Measurements from ENCODE around the gene MCTP2. TPM values are rescaled to one million over a fixed set of nuclear protein-coding genes. Genes with fewer than 3 reads are reported as not detected.

MCTP2 gene
- total and polyA plus RNA-seq, 2 of the 13 experiments (the other 11 are each of a cell fraction or from before 2014, with no cell fraction given): 5.1 to 8.6 TPM

DNA sequence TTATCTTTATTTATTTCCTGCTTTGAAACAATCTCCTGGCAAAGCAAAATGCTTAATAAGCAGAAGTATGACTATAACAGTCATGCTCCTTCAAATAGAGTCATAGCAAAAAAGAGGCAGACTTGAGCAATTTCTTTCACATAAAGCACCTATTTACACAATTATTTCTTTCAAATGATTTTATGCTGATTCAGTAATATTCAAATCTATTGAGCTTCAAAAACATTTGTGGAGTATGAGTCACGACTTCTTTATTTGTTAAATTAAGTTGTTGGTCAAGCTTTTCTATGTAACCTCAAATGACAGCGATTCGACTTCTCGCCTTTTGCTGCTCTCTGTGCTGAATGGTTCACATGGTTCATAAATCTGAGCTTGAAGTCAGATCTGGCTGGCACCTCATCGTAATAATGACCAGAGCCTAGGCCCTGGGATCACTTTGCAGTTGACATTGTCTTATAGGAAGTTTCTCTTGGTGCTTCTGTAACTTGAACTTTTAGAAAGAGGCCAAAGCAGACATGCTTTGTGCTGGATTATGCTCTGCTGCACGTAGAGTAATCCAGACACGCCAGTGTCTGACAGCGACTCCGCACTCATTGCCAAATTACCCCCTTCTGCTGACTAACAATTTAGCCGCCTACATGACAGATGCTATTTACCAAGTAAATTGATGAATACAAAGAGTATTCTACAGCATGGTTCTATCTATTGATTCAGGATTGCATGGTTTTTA lies 139.0 kb downstream of the MCTP2 start:
- no peak for FAIRE-seq

DNA sequence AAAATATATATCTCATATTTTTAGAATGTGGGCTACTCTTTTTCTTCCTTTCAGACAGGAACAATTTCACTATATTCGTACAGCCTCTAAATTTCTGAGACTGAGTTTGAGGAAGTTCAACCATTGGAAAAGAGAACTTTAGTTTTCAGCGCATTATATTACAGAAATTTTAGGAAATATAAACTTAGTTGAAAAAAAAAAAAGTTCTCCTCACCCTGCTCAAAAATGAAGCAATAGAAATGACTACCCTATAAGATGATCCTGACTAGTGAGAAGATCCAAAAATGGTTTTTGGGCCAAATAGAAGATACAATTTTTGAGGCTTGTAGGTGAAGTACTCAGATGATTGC lies 139.6 kb downstream of the MCTP2 start:
- in situ Hi-C loops (cut with HindIII; ENCODE audit: extremely low pct_ligation_motif_present, low pct_unique_long_range_greater_than_20kb): no loop called here
- Histone ChIP-seq H2AFZ (ENCODE audit: low read length) (no peak overlapping the region), H3K27ac (ENCODE audit: extremely low read length, insufficient read depth, low read length) (no peak overlapping the region), H4K20me1 (ENCODE audit: insufficient read depth, low read length) (no peaks in the 10 kb centered on the region), H3K36me3 (replicated peaks in 1 of 2; ENCODE audit: control insufficient read depth in 1 of 2, insufficient read depth in 2 of 2, low read length in 2 of 2) (no peaks in the 10 kb centered on the region), H3K79me2 (ENCODE audit: insufficient read depth, low read length) (no peaks in the 10 kb centered on the region), H3K4me1 (ENCODE audit: insufficient read depth, low read length) (no peaks in the 10 kb centered on the region), H3K27me3 (ENCODE audit: control insufficient read depth in 1 of 2, insufficient read depth in 2 of 2, low read length in 2 of 2) (no peaks in the 10 kb centered on the region), H3K9ac (ENCODE audit: insufficient read depth, low read depth, low read length) (no peak overlapping the region), H3K9me3 (ENCODE audit: low read length) (no peaks in the 10 kb centered on the region), H3K4me3 (replicated peaks in 1 of 3; ENCODE audit: insufficient read depth in 1 of 3, low read depth in 2 of 3, low read length in 3 of 3) (no peak overlapping the region), H3K4me2 (ENCODE audit: low read depth, low read length) (no peak overlapping the region)
- POLR2A ChIA-PET: no interaction called here
- DNase-seq (ENCODE audit: low spot score) (no peak), ATAC-seq (no peak), FAIRE-seq (no peak)
- TF ChIP-seq ATAD3A (CRISPR knock-in tag; IDR thresholded peaks at IDR 0.05): no peak
- TF ChIP-seq, protein P1, sequence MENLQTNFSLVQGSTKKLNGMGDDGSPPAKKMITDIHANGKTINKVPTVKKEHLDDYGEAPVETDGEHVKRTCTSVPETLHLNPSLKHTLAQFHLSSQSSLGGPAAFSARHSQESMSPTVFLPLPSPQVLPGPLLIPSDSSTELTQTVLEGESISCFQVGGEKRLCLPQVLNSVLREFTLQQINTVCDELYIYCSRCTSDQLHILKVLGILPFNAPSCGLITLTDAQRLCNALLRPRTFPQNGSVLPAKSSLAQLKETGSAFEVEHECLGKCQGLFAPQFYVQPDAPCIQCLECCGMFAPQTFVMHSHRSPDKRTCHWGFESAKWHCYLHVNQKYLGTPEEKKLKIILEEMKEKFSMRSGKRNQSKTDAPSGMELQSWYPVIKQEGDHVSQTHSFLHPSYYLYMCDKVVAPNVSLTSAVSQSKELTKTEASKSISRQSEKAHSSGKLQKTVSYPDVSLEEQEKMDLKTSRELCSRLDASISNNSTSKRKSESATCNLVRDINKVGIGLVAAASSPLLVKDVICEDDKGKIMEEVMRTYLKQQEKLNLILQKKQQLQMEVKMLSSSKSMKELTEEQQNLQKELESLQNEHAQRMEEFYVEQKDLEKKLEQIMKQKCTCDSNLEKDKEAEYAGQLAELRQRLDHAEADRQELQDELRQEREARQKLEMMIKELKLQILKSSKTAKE (CRISPR knock-in tag; IDR thresholded peaks at IDR 0.05; ENCODE audit: borderline replicate concordance): no peak
- no peak for TF ChIP-seq DPF2 (CRISPR knock-in tag; IDR thresholded peaks at IDR 0.05; ENCODE audit: borderline replicate concordance, low read depth)
- WGBS (ENCODE audit: low lambda C conversion rate): 52% methylated on average over 2 of the region's 2 CpGs
- intact Hi-C loops (cut with micrococcal nuclease; ENCODE audit: unreplicated experiment): loop anchor here (10.0 kb wide), 1 partner anchor 464 kb away; no protein-coding TSS in a partner anchor
- CTCF ChIA-PET (ENCODE audit: low intra/inter-chr PET ratio, low total read pairs): no interaction called here
- no TSS peak for BruUV-seq (replicated peaks)

More for the DNA sequence above, 139.0 kb downstream of the MCTP2 start:
- no peaks in the 10 kb centered on the region for H4K20me1 ChIP-seq (ENCODE audit: insufficient read depth, low read length)
- no peak overlapping the region for H2AFZ ChIP-seq (ENCODE audit: low read length)
- DNase-seq (ENCODE audit: low spot score) (no peak), ATAC-seq (no peak)
- no peak overlapping the region for H3K4me3 ChIP-seq (replicated peaks in 1 of 3; ENCODE audit: insufficient read depth in 1 of 3, low read depth in 2 of 3, low read length in 3 of 3)
- no peaks in the 10 kb centered on the region for H3K79me2 ChIP-seq (ENCODE audit: insufficient read depth, low read length)
- TF ChIP-seq MAFK (conservative IDR thresholded peaks at IDR 0.05 in 1 of 2, IDR thresholded peaks at IDR 0.05 in 1 of 2; ENCODE audit: low read length in 2 of 2) (peak; percentile 94 to 95), ZNF556 (CRISPR knock-in tag; IDR thresholded peaks at IDR 0.05; ENCODE audit: borderline replicate concordance) (no peak), ZNF10 (CRISPR knock-in tag; IDR thresholded peaks at IDR 0.05; ENCODE audit: borderline replicate concordance, low read depth) (no peak), MAFF (IDR thresholded peaks at IDR 0.05; ENCODE audit: low read depth, low read length) (peak; percentile 93), LCORL (IDR thresholded peaks at IDR 0.05) (no peak), LCORL (CRISPR knock-in tag; IDR thresholded peaks at IDR 0.05) (no peak), MEIS2 (CRISPR knock-in tag; IDR thresholded peaks at IDR 0.05) (no peak)
- TF ChIP-seq, protein P2, sequence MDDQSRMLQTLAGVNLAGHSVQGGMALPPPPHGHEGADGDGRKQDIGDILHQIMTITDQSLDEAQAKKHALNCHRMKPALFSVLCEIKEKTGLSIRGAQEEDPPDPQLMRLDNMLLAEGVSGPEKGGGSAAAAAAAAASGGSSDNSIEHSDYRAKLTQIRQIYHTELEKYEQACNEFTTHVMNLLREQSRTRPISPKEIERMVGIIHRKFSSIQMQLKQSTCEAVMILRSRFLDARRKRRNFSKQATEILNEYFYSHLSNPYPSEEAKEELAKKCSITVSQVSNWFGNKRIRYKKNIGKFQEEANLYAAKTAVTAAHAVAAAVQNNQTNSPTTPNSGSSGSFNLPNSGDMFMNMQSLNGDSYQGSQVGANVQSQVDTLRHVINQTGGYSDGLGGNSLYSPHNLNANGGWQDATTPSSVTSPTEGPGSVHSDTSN (CRISPR knock-in tag; IDR thresholded peaks at IDR 0.05; ENCODE audit: borderline replicate concordance): no peak
- no peaks in the 10 kb centered on the region for H3K36me3 ChIP-seq (replicated peaks in 1 of 2; ENCODE audit: control insufficient read depth in 1 of 2, insufficient read depth in 2 of 2, low read length in 2 of 2)
- H3K4me1 ChIP-seq (ENCODE audit: insufficient read depth, low read length): no peaks in the 10 kb centered on the region
- no peak overlapping the region for H3K27ac ChIP-seq (ENCODE audit: extremely low read length, insufficient read depth, low read length)
- intact Hi-C loops (cut with micrococcal nuclease; ENCODE audit: unreplicated experiment) (loop anchor here (10.0 kb wide), 1 partner anchor 464 kb away; no protein-coding TSS in a partner anchor), in situ Hi-C loops (cut with HindIII; ENCODE audit: extremely low pct_ligation_motif_present, low pct_unique_long_range_greater_than_20kb) (no loop called here)
- H3K9me3 ChIP-seq (ENCODE audit: low read length): no peaks in the 10 kb centered on the region
- H3K4me2 ChIP-seq (ENCODE audit: low read depth, low read length): no peak overlapping the region
- BruUV-seq (replicated peaks): no TSS peak
- POLR2A ChIA-PET: no interaction called here
- no peak overlapping the region for H3K9ac ChIP-seq (ENCODE audit: insufficient read depth, low read depth, low read length)
- WGBS (ENCODE audit: low lambda C conversion rate): 68% methylated on average over 10 of the region's 10 CpGs
- no peaks in the 10 kb centered on the region for H3K27me3 ChIP-seq (ENCODE audit: control insufficient read depth in 1 of 2, insufficient read depth in 2 of 2, low read length in 2 of 2)
- CTCF ChIA-PET (ENCODE audit: low intra/inter-chr PET ratio, low total read pairs): no interaction called here

Data from HepG2 (cell line).